Uterus (tissue), 2 donors: Measurements from ENCODE around the gene ADCY4.

Experiments used
- CTCF ChIP-seq, 4 experiments: fragments of 200-600 bp in 2 of 4; fragments of 450-650 bp in 2 of 4; sonication (generic) in 2 of 4; IDR thresholded peaks; one replicate each; pipeline ENCODE4 v1.5.1; 2016 to 2019; ENCODE audit warnings: antibody characterized with exemption in 4 of 4, mild to moderate bottlenecking in 2 of 4, moderate library complexity in 1 of 4
- POLR2A ChIP-seq, 2 donors: fragments of 450-650 bp; IDR thresholded peaks; one replicate each; pipeline ENCODE4 v1.6.1; 2016; ENCODE audit warnings: antibody characterized with exemption in 2 of 2, mild to moderate bottlenecking in 1 of 2, moderate library complexity in 1 of 2

GRCh38 chr14:24369907-24370687 is 35.2 kb upstream of the ADCY4 start:
- TF ChIP-seq CTCF (IDR thresholded peaks at IDR 0.05) (no peak), POLR2A (IDR thresholded peaks at IDR 0.05) (no peak)
